G401 (cell line): ENCODE data around the gene CDYL2. TPM values are rescaled to one million over a fixed set of nuclear protein-coding genes. Genes with fewer than 3 reads are reported as not detected.
A peak's percentile ranks its signal among the peaks of the same experiment; 100 is the strongest.
"Not testable (repeated sequence)": the region's sequence is repeated elsewhere in the genome, so short reads cannot be mapped to it uniquely, and the experiment has no call there.

ENCODE experiments used
- DNase-seq: peaks from one replicate; pipeline ENCODE4 v3.0.0-alpha.2; 2015; ENCODE audit warnings: low spot score
- in situ Hi-C: cut with HindIII; loops from 2 replicates; pipeline ENCODE4 v1.10.0; 2016; ENCODE audit warnings: low sequenced_read_pairs, mixed read lengths
- total RNA-seq: library from RNA; depleted of rRNA; stranded (reverse); fragments of >200 nt; shearing (Covaris generic); gene quantifications from 2 replicates; pipeline ENCODE4 v1.2.3, GENCODE V29; 2014

Gene CDYL2
- total RNA-seq, 1 experiment from 2014 or later = 0.10 TPM

DNA sequence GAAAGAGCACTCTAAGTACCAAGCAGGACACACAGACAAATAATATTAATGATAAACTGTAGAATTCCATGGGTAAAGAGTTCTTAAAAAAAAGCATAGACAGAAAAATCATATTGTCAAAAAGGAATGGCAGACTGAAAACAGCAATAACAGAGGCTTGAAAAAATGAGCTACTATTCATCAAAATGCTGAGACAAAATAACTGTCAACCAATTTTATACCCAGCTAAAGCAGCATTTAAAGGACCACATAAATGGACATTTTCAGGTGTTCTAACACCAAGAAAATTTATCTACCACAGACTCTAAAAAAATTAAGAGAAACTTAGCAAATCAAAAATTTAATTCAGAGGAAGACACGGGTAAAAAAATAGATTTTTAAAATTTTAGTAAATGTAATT, 144.5 kb downstream of the CDYL2 start:
- in situ Hi-C loops = no loop called here
- DNase-seq = no peak

DNA sequence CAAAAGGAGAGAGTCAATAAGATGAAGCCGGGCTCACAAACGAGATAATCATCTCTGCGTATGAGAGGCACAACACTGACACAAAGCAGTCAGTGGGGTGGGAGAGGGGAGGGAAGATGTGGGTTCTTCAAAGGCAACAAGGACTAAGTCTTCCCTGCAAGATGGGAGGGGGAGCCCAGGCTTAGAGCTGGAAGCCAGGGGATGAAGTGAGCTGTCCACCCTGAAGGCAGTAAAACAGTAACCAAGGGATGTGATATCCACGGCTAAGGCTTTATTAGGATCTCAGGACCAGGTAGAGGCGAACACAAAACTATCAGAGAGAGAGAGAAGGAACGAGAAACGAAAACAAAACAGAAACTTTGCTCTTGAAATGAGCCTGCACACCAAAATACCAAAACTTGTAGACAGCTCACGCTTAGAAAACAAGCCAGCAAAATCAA, 147.7 kb downstream of the CDYL2 start:
- in situ Hi-C loops = no loop called here
- peak; percentile 45 for DNase-seq

DNA sequence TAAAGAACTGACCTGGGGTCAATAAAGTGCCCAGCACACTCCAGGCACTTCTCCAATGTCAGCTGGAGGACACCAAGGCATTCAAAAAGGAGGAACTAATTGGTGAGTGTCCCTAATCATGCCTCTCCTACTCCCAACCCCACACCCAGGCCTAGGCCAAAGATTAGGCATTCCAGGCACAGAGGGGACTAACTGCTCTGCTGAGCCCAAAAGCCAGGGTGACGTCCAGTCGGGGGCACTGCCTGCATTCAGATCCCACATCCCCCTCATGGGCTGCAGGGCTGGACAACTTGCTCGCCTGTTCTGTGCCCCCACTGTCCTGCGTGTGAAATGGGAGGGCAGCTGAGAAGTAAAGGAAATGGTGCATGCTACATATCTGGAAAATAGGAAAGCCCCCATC, 148.2 kb downstream of the CDYL2 start:
- in situ Hi-C loops = no loop called here
- DNase-seq = no peak

DNA sequence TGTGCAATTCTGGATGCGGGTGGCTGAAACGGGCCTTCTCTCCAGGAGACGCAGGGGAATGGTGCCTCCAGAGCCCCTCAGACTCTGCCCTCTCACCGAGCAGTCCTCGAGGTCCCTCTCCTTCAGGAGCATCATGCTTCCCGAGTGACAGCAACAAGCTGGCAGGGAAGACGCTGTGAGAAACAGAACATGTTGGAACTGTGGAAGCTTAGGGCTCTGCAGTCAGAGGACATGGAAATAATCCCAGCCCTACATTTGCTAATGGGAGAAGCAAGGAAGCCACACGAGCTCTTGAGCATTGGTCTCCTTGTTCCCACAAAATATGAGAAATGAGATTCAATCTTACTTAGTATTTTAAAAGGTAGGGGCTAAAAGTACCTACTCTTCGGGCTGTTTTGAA, 148.6 kb downstream of the CDYL2 start:
- peak; percentile 76 for DNase-seq
- in situ Hi-C loops = no loop called here

DNA sequence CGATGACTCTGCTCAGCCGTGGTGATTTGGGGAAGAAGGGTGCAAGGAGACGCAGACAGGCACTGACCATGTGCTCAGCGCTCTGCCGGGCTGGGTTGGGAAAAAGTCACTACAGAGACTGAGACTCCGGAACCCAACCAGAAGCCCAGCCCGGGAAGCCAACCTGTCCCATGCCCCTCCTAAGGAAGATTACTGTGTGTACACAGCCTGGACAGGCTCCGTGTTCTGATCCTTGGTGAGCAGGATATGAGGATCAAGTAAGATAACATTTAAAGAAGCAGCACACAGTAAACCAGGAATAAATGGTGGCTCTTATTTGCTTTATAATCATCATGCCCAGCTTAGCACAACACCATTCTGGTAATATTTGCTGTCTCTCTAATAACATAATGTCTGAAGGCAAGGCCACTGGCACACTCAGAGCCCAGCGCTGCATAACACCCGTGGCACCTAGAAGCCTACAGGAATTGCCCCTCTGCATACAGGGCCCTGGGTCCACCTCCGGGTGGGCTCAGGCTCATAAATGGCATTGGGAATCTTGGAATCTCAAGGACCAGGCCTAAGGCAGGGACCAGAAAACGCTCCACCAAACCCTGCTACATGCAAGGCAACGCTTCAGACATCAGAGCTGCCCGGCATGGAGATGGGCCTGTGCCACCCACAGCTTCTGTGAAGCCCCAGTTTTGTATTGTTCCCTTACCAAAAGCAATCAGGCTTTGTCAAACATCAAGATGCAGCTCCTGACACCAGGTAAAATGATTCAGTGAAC, 150.1 kb downstream of the CDYL2 start:
- DNase-seq = no peak
- in situ Hi-C loops = no loop called here

DNA sequence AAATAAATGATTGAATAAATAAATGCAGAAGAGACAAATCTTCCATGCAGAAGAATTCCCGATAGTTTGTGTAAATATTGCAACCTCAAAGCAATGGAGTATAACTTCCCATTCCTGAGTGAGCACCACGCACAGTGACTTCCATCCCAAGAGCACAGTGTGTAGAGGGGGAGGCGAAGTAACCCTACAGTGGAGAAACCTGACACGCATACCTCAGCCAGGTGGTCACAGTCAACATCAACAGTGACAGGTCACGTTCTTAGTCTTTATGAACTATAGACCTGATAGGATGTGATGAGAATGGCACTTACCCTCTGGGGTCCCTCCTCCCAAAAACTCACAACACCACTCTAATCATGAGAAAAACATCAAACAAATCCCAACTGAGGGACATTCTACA, 152.0 kb downstream of the CDYL2 start:
- in situ Hi-C loops = no loop called here

DNA sequence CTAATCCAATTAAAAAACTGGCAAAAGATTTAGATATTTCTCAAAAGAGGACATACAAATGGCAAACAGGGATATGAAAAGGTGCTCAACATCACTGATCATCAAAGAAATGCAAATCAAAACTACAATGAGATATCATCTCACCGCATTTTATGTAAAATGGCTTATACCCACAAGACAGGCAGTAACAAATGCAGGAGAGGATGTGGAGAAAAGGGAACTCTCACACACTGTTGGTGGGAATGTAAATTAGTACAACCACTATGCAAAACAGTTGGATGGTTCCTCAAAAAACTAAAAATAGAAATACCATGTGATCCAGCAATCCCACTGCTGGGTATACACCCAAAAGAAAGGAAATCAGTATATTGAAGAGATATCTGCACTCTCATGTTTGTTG, 154.1 kb downstream of the CDYL2 start:
- DNase-seq, in situ Hi-C loops: not testable (repeated sequence)

More for the DNA sequence above, 152.0 kb downstream of the CDYL2 start:
- DNase-seq = no peak

DNA sequence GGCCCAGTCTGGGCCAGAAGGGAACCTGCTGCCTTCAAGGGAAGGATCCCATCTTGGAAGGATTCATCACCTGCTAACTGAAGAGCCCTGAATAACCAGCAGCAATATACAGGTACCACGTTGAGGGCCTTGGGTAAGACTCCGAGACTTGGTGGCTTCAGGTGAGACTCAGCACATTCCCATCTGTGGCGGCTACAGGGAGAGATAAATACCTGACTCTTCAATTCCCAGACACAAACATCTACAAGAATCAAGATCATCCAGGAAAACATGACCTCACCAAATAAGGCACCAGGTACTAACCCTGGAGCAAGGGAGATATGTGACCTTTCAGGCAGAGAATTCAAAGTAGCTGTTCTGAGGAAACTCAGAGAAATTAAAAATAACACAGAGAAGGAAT, 164.1 kb downstream of the CDYL2 start:
- in situ Hi-C loops = no loop called here
- DNase-seq = no peak

DNA sequence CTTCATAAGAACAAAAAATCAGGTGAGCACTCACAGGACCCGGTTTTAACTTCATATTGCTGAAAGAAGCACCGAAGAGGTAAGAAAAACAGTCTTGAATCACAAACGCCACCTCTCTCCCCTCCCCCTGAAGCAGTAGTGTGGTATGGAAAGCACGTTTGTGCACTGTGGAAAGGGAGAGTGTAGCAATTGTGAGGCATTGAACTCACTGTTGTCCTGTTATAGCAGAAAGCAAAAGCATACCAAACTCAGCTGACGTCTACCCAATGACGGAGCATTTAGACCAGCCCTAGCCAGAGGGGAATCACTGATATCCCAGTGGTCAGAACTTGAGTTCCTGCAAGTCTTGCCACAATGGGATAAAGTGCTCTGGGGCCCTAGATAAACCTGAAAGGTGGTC, 164.8 kb downstream of the CDYL2 start:
- no peak for DNase-seq
- in situ Hi-C loops = no loop called here

DNA sequence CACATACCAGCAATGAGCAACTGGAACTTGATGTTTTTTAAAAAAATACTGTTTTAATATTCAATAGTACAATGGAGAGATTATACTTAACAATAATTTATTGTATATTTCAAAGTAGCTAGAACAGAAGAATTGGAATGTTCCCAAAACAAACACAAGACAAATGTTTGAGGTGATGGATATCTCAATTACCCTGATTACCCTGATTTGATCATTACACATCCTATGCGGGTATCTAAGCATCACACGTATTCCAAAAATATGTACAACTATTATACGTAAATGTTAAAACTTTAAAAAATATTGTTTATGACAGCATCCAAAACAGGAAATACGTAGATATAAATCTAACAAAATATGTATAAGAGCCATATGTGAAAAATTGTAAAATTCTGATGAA, 166.8 kb downstream of the CDYL2 start:
- in situ Hi-C loops = no loop called here
- no peak for DNase-seq

DNA sequence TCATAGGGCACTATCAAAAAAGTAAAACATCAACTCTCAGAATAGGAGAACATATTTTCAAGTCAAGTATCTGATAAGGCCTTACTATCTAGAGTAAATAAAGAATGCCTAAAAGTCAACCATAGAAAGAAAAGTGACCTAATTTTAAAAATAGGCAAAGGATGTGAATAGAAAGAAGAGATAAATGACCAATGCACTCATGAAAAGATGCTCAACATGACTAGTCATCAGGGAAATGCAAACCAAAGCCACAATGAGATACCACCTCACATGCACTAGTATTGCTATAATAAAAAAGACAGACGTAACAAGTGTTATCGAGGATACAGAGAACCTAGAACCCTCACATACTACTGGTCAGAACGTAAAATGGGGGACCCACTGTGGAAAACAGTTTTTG, 172.8 kb downstream of the CDYL2 start:
- no peak for DNase-seq
- in situ Hi-C loops = no loop called here

DNA sequence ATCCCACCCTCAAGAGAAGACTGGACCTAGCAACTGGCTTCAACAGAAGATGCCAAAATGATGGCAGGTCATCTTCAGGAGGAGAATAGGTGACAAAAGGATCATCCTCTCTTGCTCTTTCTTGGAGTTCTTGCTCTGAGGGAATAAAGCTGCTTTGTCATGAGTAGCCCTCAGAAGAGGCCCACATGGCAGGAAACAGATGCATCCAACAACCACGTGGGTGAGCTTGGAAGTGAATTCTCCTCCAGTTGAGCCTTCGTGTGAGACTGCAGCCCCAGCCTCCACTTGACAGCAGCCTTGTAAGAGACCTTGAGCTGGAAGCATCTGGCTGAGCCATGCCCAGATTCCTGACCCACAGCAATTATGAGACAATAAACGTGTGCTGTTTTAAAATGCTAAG, 176.1 kb downstream of the CDYL2 start:
- in situ Hi-C loops = no loop called here
- no peak for DNase-seq

DNA sequence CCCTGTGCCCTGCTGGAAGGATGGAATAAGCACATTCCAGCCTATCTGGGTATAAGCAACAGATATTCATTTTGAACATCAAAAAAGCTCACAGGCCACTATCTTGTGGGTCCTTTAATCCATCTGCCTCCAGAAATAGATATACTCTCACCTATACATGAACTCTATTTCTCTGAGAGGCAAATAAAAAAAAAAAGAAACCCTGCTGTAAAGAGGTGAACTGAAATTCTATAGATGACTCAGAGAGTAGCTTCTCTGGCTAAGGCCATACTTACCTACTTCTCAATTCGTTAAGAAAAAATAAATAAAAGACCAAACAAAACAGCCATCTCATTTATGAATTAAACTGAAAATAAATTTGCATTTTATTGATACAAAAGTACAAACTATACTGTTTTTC, 177.3 kb downstream of the CDYL2 start:
- in situ Hi-C loops = no loop called here

DNA sequence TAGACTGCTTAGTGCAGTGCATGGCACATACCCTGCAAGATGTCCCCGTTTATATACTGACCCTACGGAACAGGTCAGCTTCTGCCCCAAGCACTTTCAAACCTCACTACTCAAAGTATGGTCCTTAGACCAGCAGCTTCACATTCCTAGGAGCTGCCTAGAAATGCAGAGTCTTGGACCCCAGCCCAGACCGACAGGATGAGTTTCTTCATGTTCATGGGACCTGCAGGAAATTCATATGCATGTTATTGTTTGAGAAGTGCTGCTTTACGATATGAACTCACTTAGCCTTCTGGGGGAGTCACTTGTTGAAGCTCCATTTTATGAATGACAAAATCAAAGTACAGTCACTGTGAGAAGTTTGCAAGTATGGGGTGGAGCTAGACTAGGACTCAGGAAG, 181.0 kb downstream of the CDYL2 start:
- DNase-seq = no peak
- in situ Hi-C loops = no loop called here

More for the DNA sequence above, 177.3 kb downstream of the CDYL2 start:
- no peak for DNase-seq

DNA sequence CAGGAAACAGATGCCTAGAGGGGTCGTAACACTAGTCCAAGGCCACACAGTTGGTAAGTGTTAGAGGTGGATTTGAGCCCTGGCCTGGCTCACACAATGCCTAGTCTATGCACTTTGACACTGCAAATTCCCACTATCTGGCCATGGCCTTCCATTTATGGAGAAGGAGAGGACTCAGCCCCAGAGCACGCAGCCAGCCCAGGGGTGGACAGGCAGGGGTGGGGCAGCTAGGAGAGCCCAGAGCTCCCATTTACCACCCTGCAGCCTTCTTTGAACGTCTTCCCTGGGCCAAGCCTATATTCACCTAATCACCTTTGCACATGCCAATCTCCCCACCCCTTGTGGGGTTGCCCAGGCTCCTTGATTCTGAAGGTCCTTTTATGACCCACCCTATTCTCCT, 182.4 kb downstream of the CDYL2 start:
- in situ Hi-C loops = no loop called here
- DNase-seq = no peak

DNA sequence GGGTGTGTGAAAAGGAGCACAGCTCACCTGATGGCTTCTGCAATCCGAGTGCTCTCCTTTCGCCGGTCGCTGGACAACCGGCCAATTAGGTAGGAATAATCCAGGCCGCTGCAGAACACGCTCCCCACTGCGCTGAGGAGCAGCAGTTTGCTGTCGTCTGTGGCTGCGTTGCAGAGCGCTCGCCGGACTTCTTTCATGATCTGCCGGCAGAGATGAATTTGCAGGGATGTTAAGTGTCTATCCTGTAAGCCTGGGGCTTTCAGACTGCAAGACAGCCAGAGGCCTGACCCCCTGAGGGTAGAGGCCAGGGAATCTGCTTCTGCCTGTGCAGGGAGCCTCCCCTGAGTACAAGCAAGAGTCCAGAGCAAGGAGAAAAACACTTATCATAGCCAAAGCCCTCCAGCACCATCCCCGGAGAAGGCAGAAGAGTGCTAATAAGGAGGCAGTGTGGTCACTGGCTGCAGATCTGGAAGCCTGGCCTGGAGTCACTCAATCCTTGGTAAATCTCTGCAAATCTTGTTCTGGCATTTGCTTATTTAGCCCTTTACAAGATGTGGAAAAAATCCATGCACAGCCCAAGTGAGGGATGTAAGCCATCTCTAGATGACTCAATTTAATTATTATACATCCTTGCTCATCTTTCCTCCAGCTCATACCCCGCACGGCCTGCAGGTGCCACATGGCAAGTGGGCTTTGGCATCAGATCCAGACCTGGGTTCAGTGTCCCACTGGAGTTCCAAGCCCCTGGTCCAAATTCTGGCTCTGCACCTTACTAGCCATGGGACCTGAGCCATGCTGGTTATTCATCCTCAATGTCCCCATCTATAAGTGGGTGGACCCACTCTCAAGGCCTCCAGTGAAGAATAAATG, 183.4 kb downstream of the CDYL2 start:
- peak; percentile 88 for DNase-seq
- in situ Hi-C loops = no loop called here

DNA sequence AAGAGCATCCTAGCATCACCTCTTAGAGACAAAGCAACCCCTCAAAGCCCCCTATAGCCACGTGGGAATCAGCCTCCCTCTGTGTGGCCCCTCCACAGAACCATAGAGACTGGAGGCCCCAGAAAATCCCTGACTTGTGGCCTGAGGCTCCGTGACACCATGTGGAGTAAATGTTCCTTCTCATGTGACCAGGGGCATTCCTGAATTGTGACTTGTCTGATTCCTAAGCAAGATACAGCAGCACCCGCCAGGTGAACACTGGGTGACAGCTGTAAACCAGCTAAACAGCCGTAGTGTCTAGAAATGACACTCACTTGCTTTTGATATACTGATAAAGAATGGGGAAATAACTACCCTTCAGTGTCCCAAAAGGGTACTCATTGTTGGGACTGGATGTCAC, 184.6 kb downstream of the CDYL2 start:
- in situ Hi-C loops = no loop called here
- DNase-seq = no peak

DNA sequence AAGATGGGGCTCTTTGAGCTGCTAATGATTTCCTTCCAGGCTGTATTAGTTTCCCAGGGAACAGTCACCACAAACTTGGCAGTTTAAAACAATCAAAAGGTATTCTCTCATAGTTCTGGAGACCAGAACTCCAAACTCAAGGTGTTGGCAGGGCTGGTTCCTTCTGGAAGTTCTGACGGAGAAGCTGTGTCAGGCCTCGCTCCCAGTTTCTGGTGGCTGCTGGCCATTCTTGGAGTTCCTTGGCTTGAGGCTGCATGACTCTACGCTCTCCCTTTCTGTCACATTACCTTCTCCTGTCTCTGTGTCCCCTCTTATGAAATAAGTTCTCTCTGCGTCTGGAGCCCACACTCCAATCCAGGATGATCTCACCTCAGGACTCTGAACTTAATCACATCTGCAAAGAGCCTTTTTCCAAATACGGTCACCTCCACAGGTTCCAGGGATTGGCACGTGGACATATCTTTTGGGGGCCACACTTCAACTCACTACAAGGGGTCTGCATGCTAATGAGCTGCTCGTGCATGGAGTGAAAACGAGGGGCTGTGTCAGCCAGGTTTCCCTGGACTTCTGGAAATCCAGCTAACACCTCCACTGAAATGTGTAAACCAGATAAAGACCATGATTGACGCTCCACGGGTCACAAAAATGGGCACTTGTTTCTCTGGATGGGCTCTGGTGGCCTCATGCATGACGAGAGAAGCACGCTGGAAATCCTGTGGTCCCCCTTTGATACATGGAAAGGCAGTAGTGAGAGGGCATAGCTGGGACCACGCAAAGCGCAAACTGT, 185.3 kb downstream of the CDYL2 start:
- in situ Hi-C loops = no loop called here
- peak; percentile 22 for DNase-seq

DNA sequence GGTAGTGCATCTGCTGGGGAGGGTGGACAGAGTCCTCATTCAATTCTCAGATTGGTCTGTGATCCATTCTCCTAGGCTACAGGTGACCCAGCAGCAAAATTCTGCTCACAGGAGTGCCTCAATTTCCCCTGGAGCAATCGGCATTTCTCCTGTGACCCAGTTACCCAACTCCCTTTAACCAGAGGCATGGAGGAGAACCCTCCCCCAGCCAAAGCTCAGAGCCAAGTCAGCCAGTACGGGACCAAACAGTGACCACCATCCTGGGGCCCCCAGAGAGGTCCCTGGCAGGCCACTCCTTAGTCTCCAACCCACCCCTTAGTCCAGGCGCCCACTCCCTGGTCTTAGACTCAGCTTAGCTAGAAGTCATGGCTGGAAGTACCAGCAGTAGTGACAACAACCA, 188.0 kb downstream of the CDYL2 start:
- DNase-seq = no peak
- in situ Hi-C loops = no loop called here

DNA sequence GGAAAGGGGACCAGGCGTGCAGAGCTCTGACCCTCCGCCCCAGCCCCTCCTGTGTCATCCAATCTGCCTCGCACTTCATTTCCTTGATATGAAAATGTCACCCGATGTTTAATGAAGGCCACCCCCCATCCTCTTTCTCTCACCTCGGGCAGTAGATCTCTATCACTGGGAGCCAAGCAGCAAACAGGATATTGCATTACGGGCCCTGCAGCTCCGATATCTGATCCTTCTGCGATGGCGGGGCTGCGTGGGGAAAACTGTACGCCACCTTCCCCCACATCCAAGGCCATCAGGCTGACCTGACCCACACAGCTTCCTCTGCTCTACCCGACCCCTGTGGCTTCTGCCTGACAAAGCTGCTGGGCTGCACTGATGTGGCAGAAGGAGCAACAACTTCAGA, 188.7 kb downstream of the CDYL2 start:
- in situ Hi-C loops = no loop called here
- no peak for DNase-seq
